Bronchial epithelial cell (primary cell): Measurements from ENCODE around the gene KCTD13. TPM values are rescaled to one million over a fixed set of nuclear protein-coding genes. Genes with fewer than 3 reads are reported as not detected.

Experiments
- DNase-seq: peaks from one replicate; pipeline ENCODE4 v3.0.0-alpha.2; 2010; ENCODE audit warnings: low read depth
- FAIRE-seq: peaks from 2 replicates; lab custom pipeline; 2011; peaks lifted over from hg19 to GRCh38; lab: Jason Lieb, UNC
- H3K27me3 ChIP-seq: 2 replicates; pipeline ENCODE4 v1.5.1; 2011; ENCODE audit warnings: low read length; ENCODE audit not compliant: control insufficient read depth, insufficient read depth
- H3K36me3 ChIP-seq: 2 replicates; pipeline ENCODE4 v1.5.1; 2011; ENCODE audit warnings: low read length; ENCODE audit not compliant: control insufficient read depth, insufficient read depth
- H3K4me3 ChIP-seq: 2 replicates; pipeline ENCODE4 v1.5.1; 2011; ENCODE audit warnings: mild to moderate bottlenecking, low read depth, low read length, control low read depth
- total RNA-seq: library from RNA; depleted of rRNA; stranded (reverse); fragments of >200 nt; gene quantifications from 2 replicates; pipeline ENCODE4 v1.2.1, GENCODE V29; 2014
- TF ChIP-seq, protein P1 (sequence below): IDR thresholded peaks from 2 replicates; pipeline ENCODE4 v1.5.1; 2011; ENCODE audit warnings: mild to moderate bottlenecking, moderate library complexity, low read length, control low read depth, inconsistent platforms; ENCODE audit not compliant: insufficient read depth, severe bottlenecking

The KCTD13 gene
- total RNA-seq, result 8.2 and 12.2 TPM in 2 replicates

DNA sequence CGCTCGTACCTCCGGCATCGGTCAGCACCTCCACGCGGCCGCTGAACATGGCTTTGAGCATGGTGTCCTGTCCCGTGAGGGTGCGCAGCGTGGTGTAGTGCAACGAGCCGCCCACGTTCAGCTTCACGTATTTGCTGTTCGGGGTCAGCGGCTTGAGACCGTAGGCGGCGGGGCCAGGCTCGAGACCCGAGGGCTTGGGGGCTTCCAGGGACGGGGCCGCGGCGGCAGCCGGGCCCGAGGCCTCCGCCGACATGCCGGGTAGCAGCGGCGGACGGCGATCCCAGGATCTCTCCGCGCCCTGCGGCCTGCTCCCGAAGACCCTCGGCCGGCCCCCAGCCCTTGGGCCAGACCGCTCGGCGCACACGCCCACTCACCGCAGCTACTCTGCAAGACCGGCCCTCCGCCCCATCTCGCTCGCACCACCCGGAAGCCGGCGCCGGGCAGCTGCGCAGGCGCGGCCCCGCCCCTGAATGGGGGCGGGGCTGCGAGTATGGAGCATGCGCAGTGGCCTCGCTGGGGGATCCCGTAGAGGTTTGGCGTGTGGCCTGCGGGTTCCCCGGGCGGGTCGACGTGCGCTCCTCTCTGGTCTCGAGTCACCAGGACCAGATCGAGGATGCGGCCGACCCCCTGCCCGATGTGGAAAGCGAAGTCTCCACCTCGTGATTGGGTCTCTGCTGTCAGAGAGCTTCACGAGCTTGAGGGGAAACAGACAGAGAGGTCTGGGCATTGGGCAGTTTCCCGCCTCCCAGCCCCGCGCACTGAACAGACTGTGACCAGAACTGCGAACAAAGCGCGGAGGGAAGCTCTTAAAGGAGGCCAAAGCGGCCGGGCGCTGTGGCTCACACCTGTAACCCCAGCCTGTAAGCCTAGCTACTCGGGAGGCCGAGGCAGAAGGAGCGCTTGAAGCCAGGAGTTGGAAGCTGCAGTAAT, at the start of gene KCTD13:
Gene KCTD13, minus strand, starts transcription at position 446 of the 930 bp plus-strand sequence. Its CDS starts 193 bp downstream, at position 253.
- H3K36me3 ChIP-seq, result peaks cover 7% of the 10 kb centered on the region
- peak within 1 kb of the TSS; percentile 96 for H3K4me3 ChIP-seq
- TF ChIP-seq, protein P1, sequence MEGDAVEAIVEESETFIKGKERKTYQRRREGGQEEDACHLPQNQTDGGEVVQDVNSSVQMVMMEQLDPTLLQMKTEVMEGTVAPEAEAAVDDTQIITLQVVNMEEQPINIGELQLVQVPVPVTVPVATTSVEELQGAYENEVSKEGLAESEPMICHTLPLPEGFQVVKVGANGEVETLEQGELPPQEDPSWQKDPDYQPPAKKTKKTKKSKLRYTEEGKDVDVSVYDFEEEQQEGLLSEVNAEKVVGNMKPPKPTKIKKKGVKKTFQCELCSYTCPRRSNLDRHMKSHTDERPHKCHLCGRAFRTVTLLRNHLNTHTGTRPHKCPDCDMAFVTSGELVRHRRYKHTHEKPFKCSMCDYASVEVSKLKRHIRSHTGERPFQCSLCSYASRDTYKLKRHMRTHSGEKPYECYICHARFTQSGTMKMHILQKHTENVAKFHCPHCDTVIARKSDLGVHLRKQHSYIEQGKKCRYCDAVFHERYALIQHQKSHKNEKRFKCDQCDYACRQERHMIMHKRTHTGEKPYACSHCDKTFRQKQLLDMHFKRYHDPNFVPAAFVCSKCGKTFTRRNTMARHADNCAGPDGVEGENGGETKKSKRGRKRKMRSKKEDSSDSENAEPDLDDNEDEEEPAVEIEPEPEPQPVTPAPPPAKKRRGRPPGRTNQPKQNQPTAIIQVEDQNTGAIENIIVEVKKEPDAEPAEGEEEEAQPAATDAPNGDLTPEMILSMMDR, result peak; percentile 1
- FAIRE-seq, result no peak
- DNase-seq, result peak; percentile 62
- no peaks in the 10 kb centered on the region for H3K27me3 ChIP-seq

- DNase-seq, result no peak
- TF ChIP-seq, protein P1, result no peak
- Histone ChIP-seq H3K27me3 (no peaks in the 10 kb centered on the region), H3K36me3 (peaks cover 21% of the 10 kb centered on the region), H3K4me3 (peak overlapping the region; percentile 96)
- FAIRE-seq, result no peak
These were observed 49.1 kb upstream of the KCTD13 start for GRCh38 chr16:29975134-29975538.

DNA sequence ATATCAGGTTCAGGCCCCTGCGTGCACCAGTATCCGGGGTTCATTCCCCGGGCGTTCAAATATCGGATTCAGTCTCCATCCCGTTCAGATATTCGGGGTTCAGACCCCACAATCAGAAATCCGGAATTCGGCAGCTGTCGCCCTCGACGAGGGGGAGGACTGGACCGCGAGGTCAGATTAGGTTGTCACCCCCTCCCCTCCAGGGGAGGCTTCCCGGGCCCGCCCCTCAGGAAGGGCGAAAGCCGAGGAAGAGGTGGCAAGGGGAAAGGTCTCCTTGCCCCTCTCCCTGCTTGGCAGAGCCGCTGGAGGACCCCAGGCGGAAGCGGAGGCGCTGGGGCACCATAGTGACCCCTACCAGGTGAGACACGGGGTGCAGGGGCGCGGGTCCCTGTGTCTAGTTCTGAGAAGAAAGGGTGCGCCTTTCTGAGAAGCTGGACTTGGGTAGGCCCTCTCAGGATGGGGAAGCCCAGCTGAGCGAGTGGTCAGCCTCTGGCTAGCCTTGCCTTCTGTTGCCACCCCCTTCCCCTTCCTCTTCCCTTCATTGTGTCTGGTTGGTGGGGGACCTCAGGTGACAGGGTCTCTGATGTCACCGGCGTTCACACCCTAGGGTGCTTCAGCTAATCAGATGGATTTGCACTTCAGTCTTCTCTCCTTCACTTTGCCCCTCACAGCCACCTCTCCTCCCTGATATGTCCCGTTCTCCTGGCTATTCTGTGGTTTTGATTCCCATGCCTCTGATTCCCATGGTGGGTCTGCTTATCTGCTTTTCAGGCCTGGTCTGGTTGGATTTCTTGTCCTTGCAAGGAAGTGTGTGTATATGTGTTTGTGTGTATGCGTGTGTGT, 48.5 kb upstream of the KCTD13 start:
- peak overlapping the region; percentile 96 for H3K4me3 ChIP-seq
- TF ChIP-seq, protein P1, result no peak
- no peak for FAIRE-seq
- no peak for DNase-seq
- peaks cover 18% of the 10 kb centered on the region for H3K36me3 ChIP-seq
- no peaks in the 10 kb centered on the region for H3K27me3 ChIP-seq

- DNase-seq, result peak; percentile 94
- Histone ChIP-seq H3K4me3 (peak within 1 kb of the TSS; percentile 96), H3K27me3 (no peaks in the 10 kb centered on the region), H3K36me3 (peaks cover 14% of the 10 kb centered on the region)
- no peak for FAIRE-seq
- TF ChIP-seq, protein P1, result no peak
These were observed 47.6 kb upstream of the KCTD13 start, which contains the start of gene TAOK2 for GRCh38 chr16:29973384-29974246. Gene TAOK2 (plus strand): TSS chr16:29973868. CDS start chr16:29977773, 3,905 bp downstream.

GRCh38 chr16:29972992-29973383, 47.0 kb upstream of the KCTD13 start:
- Histone ChIP-seq H3K27me3 (no peaks in the 10 kb centered on the region), H3K36me3 (peaks cover 12% of the 10 kb centered on the region), H3K4me3 (peak overlapping the region; percentile 96)
- no peak for FAIRE-seq
- TF ChIP-seq, protein P1, result no peak
- DNase-seq, result no peak
